ENCODE data around the gene RXFP3. TPM values are rescaled to one million over a fixed set of nuclear protein-coding genes. Genes with fewer than 3 reads are reported as not detected.

The RXFP3 gene
- total and polyA plus RNA-seq, 2 of the 8 experiments (the other 6 are each of a cell fraction or from before 2014, with no cell fraction given), result 0.15 TPM; not detected in 1

DNA sequence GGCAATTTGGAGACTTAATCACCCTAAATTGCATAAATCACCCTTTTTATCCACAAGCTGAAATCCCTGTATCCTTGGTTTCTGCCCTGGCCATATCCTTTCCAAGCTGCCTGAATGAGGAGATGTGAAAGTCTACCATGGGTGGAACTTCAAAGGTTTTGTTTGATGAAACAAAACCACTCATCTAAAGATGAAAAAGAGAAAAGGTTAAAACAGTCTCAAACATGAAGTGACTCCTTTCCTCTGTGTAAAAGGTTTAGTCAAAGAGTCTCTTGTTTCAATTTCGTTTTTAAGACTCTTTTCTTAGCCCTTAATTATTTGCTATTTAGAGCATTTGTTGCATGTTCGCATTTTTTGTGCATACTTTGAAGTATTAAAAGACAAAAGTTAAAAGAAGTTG is 37.1 kb downstream of the RXFP3 start:
- Histone ChIP-seq H3K4me3 (ENCODE audit: extremely low read depth in 1 of 4, insufficient read depth in 2 of 4, low read depth in 3 of 4, low read length in 4 of 4) (no peak overlapping the region), H3K14ac (ENCODE audit: insufficient read length) (no peak overlapping the region), H3K56ac (replicated peaks; ENCODE audit: insufficient read length, low read depth, low read length) (no peak overlapping the region), H2BK120ac (replicated peaks; ENCODE audit: low read depth, low read length) (no peak overlapping the region), H3K27me3 (replicated peaks in 1 of 4; ENCODE audit: control insufficient read depth in 3 of 4, extremely low read depth in 1 of 4, insufficient read depth in 3 of 4, low read length in 3 of 4) (no peaks in the 10 kb centered on the region), H2BK5ac (ENCODE audit: low read depth, low read length) (no peak overlapping the region), H4K8ac (ENCODE audit: extremely low read depth, insufficient read depth, low read length) (no peak overlapping the region), H2BK20ac (ENCODE audit: low read length) (no peak overlapping the region), H3K18ac (ENCODE audit: extremely low read depth, low read length) (no peak overlapping the region), H3K4me2 (ENCODE audit: insufficient read depth in 1 of 2, low read depth in 2 of 2, low read length in 2 of 2) (no peak overlapping the region), H3K9me3 (ENCODE audit: insufficient read depth in 2 of 2, low read depth in 1 of 2, low read length in 1 of 2) (no peaks in the 10 kb centered on the region), H3K4me1 (replicated peaks in 1 of 4; ENCODE audit: control insufficient read depth in 3 of 4, insufficient read depth in 4 of 4, low read length in 3 of 4) (peaks cover 0 to 10% (median 6%) of the 10 kb centered on the region in 4 experiments; a peak in 2 of 7 replicates), H4K5ac (ENCODE audit: insufficient read length, low read depth, low read length) (no peak overlapping the region), H4K20me1 (replicated peaks in 1 of 2; ENCODE audit: control insufficient read depth in 1 of 2, insufficient read depth in 2 of 2, low read length in 2 of 2) (no peaks in the 10 kb centered on the region), H2AK5ac (ENCODE audit: low read depth, low read length) (no peak overlapping the region), H3K79me2 (ENCODE audit: control insufficient read depth in 1 of 2, insufficient read depth in 2 of 2, low read length in 2 of 2) (no peaks in the 10 kb centered on the region), H2AFZ (ENCODE audit: low read length) (no peak overlapping the region), H2BK15ac (ENCODE audit: low read length) (no peak overlapping the region), H3K23me2 (ENCODE audit: low read depth, low read length) (no peaks in the 10 kb centered on the region), H3K9ac (replicated peaks in 1 of 4; ENCODE audit: extremely low read depth in 1 of 4, low read depth in 3 of 4, low read length in 3 of 4) (no peak overlapping the region), H3K36me3 (ENCODE audit: control insufficient read depth in 2 of 4, insufficient read depth in 4 of 4, low read length in 3 of 4) (no peaks in the 10 kb centered on the region), H3K23ac (ENCODE audit: insufficient read length) (no peak overlapping the region), H3K79me1 (ENCODE audit: low read depth, low read length) (no peaks in the 10 kb centered on the region), H4K91ac (replicated peaks; ENCODE audit: insufficient read length, low read length) (no peak overlapping the region), H3K27ac (ENCODE audit: low read depth, low read length) (no peak overlapping the region), H2BK12ac (ENCODE audit: low read depth, low read length) (no peak overlapping the region), H3K4ac (replicated peaks; ENCODE audit: insufficient read length, low read depth, low read length) (no peak overlapping the region)
- WGBS, 2 experiments (ENCODE audit: extremely low coverage in 1 of 2, insufficient coverage in 1 of 2, insufficient read length in 1 of 2, insufficient replicate concordance in 2 of 2, low coverage in 1 of 2, low lambda C conversion rate in 2 of 2, missing lambda C conversion rate in 1 of 2), result 75% methylated on average over 2 of the region's 2 CpGs; no CpG with 5 or more reads in 1 of the 2 experiments
- DNase-seq (ENCODE audit: low read depth in 1 of 2, low spot score in 2 of 2) (no peak), FAIRE-seq (no peak)
- ChIA-PET CTCF (ENCODE audit: partially characterized antibody) (interaction anchor here (1.2 kb wide), 1 partner anchor 385 kb away, joined by 3 read pairs; no protein-coding TSS in a partner anchor), POLR2A (ENCODE audit: partially characterized antibody) (no interaction called here)
- no peak for TF ChIP-seq KDM5A (IDR thresholded peaks at IDR 0.05; ENCODE audit: low read length)
- no peak for TF ChIP-seq HDAC6 (IDR thresholded peaks at IDR 0.05; ENCODE audit: low read depth, low read length)
- TF ChIP-seq RAD21 (IDR thresholded peaks at IDR 0.05 in 1 of 2, conservative IDR thresholded peaks at IDR 0.05 in 1 of 2; ENCODE audit: low read depth in 2 of 2, low read length in 2 of 2), result no peak
- TF ChIP-seq ASH2L (IDR thresholded peaks at IDR 0.05; ENCODE audit: low read length), result no peak
